AG04450 (cell line): ENCODE data around the gene PRR9. TPM values are rescaled to one million over a fixed set of nuclear protein-coding genes. Genes with fewer than 3 reads are reported as not detected.

ENCODE experiments used
- CTCF ChIA-PET: fragments of 300-600, 350-600 bp; formaldehyde crosslinking; extraction: SDS; loops from one replicate; lab custom pipeline; 2022; ENCODE audit warnings: antibody characterized with exemption, inconsistent platforms; lab: Charles Lee
- POLR2A ChIA-PET: fragments of 350-600 bp; formaldehyde crosslinking; extraction: SDS; loops from one replicate; lab custom pipeline; 2021; ENCODE audit warnings: antibody characterized with exemption, inconsistent platforms; lab: Yijun Ruan, JAX
- DNase-seq: peaks from one replicate; pipeline ENCODE4 v3.0.0-alpha.2; 2011; ENCODE audit warnings: low read depth, low spot score
- H3K27ac ChIP-seq: one replicate; pipeline ENCODE4 v1.5.1; 2012; ENCODE audit warnings: low read depth, low read length, control low read depth
- H3K27me3 ChIP-seq: one replicate; pipeline ENCODE4 v1.6.0; 2012; ENCODE audit warnings: low read length; ENCODE audit not compliant: control insufficient read depth, insufficient read depth
- H3K4me3 ChIP-seq: 2 replicates; pipeline ENCODE4 v1.5.1; 2011; ENCODE audit warnings: mild to moderate bottlenecking, low read depth, low read length, control low read depth
- H3K9me3 ChIP-seq: 2 replicates; pipeline ENCODE4 v1.5.1; 2012; ENCODE audit warnings: low read length; ENCODE audit not compliant: control insufficient read depth, insufficient read depth
- CTCF ChIP-seq: IDR thresholded peaks from 2 replicates; pipeline ENCODE4 v1.5.1; 2011; ENCODE audit warnings: low read depth, low read length, control low read depth, inconsistent platforms
- polyA plus RNA-seq: library from polyadenylated mRNA; depleted of rRNA; stranded (reverse); fragments of >200 nt; gene quantifications from 2 replicates; pipeline ENCODE4 v1.2.3, GENCODE V29; 2011

The PRR9 gene
- polyA plus RNA-seq, 1 experiment: not detected

GRCh38 chr1:153233448-153233847 lies 16.1 kb downstream of the PRR9 start:
- ChIA-PET CTCF (interaction anchor here (0.7 kb wide), 1 partner anchor 10 kb away, joined by 4 read pairs; no protein-coding TSS in a partner anchor), POLR2A (no interaction called here)
- no peak for DNase-seq
- no peak for TF ChIP-seq CTCF
- Histone ChIP-seq H3K4me3 (no peak overlapping the region), H3K27ac (no peak overlapping the region), H3K9me3 (no peaks in the 10 kb centered on the region), H3K27me3 (no peaks in the 10 kb centered on the region)

- Histone ChIP-seq H3K27me3 (no peaks in the 10 kb centered on the region), H3K9me3 (no peaks in the 10 kb centered on the region), H3K4me3 (no peak overlapping the region), H3K27ac (no peak overlapping the region)
- no peak for DNase-seq
- ChIA-PET POLR2A (no interaction called here), CTCF (interaction anchor here (1.2 to 1.6 kb wide), 2 partner anchors 9 kb away, joined by 4 to 10 read pairs; no protein-coding TSS in a partner anchor)
- TF ChIP-seq CTCF: no peak
These were observed 21.1 kb downstream of the PRR9 start for GRCh38 chr1:153238527-153238926.

GRCh38 chr1:153242160-153242559 lies 24.8 kb downstream of the PRR9 start:
- Histone ChIP-seq H3K4me3 (no peak overlapping the region), H3K27ac (no peak overlapping the region), H3K27me3 (no peaks in the 10 kb centered on the region), H3K9me3 (no peaks in the 10 kb centered on the region)
- no peak for TF ChIP-seq CTCF
- ChIA-PET CTCF (interaction anchor here (0.6 kb wide), 1 partner anchor 588 kb away, joined by 4 read pairs; no protein-coding TSS in a partner anchor), POLR2A (no interaction called here)
- DNase-seq: no peak

- H3K27ac ChIP-seq: no peak overlapping the region
- no peak overlapping the region for H3K4me3 ChIP-seq
- ChIA-PET POLR2A (no interaction called here), CTCF (no interaction called here)
- no peak for TF ChIP-seq CTCF
- no peaks in the 10 kb centered on the region for H3K27me3 ChIP-seq
- no peak for DNase-seq
- no peaks in the 10 kb centered on the region for H3K9me3 ChIP-seq
These were observed 28.1 kb downstream of the PRR9 start for GRCh38 chr1:153245466-153245865.

GRCh38 chr1:153246018-153246417 lies 28.6 kb downstream of the PRR9 start:
- ChIA-PET CTCF (no interaction called here), POLR2A (no interaction called here)
- no peak for TF ChIP-seq CTCF
- no peak for DNase-seq
- no peak overlapping the region for H3K27ac ChIP-seq
- no peaks in the 10 kb centered on the region for H3K9me3 ChIP-seq
- H3K27me3 ChIP-seq: no peaks in the 10 kb centered on the region
- H3K4me3 ChIP-seq: no peak overlapping the region
